Gastroesophageal sphincter (tissue), 4 donors: ENCODE data around the gene ATG2A. TPM values are rescaled to one million over a fixed set of nuclear protein-coding genes. Genes with fewer than 3 reads are reported as not detected.

Experiments used
- ATAC-seq: fragments of 150-250 bp; one replicate; pipeline ENCODE4 v1.9.1; 2016; ENCODE audit warnings: mild to moderate bottlenecking, moderate library complexity
- H3K27ac ChIP-seq, 4 donors: fragments of 200-600 bp; sonication (generic) in 3 of 4; 1 replicate in 3 of 4; 2 replicates in 1 of 4; pipeline ENCODE4 v1.5.1; 2016 to 2019
- H3K27me3 ChIP-seq: fragments of 200-600 bp; sonication (generic); one replicate; pipeline ENCODE4 v1.5.1; 2019
- H3K36me3 ChIP-seq, 2 donors: fragments of 200-600 bp; sonication (generic); one replicate each; pipeline ENCODE4 v1.5.1; 2019; ENCODE audit warnings: control low read depth in 1 of 2
- H3K4me1 ChIP-seq, 3 donors: fragments of 200-600 bp; sonication (generic); 1 replicate in 2 of 3; 2 replicates in 1 of 3; pipeline ENCODE4 v1.5.1; 2016 to 2019; ENCODE audit warnings: control low read depth in 2 of 3
- H3K4me3 ChIP-seq, 2 donors: fragments of 200-600 bp; sonication (generic); one replicate each; pipeline ENCODE4 v1.5.1; 2019; ENCODE audit warnings: mild to moderate bottlenecking in 1 of 2, moderate library complexity in 1 of 2
- H3K9me3 ChIP-seq, 3 donors: fragments of 200-600 bp; sonication (generic); one replicate each; pipeline ENCODE4 v1.5.1; 2017 to 2019; ENCODE audit warnings: control low read depth in 2 of 3
- CTCF ChIP-seq, 4 experiments: fragments of 200-600 bp in 2 of 4; fragments of 450-650 bp in 2 of 4; sonication (generic) in 1 of 4; IDR thresholded peaks; one replicate each; pipeline ENCODE4 v1.5.1; 2017 to 2019; ENCODE audit warnings: antibody characterized with exemption in 4 of 4, mild to moderate bottlenecking in 2 of 4, moderate library complexity in 2 of 4
- EP300 ChIP-seq: sonication (generic); formaldehyde crosslinking; IDR thresholded peaks from one replicate; pipeline ENCODE4 v1.6.1; 2017; ENCODE audit warnings: antibody characterized with exemption, mild to moderate bottlenecking
- POLR2A ChIP-seq, 2 donors: fragments of 450-650 bp; IDR thresholded peaks; one replicate each; pipeline ENCODE4 v1.6.1; 2017; ENCODE audit warnings: antibody characterized with exemption in 2 of 2, mild to moderate bottlenecking in 2 of 2, moderate library complexity in 1 of 2
- POLR2AphosphoS5 ChIP-seq: sonication (generic); formaldehyde crosslinking; IDR thresholded peaks from one replicate; pipeline ENCODE4 v1.6.1; 2017; ENCODE audit warnings: antibody characterized with exemption
- WGBS, 2 donors: methylation state at CpG; one replicate each; pipeline ENCODE4 v1.1.5; 2018; ENCODE audit warnings: low coverage in 1 of 2; 5-methylcytosine and 5-hydroxymethylcytosine counted together
- total RNA-seq, 4 donors: library from RNA; depleted of rRNA; stranded (reverse); fragments of >200 nt; gene quantifications; one replicate each; pipeline ENCODE4 v1.1.0, GENCODE V29; 2016

The ATG2A gene
- total RNA-seq, 4 donors from 2014 or later, result 18.8 to 27.2 (median 26.3) TPM

DNA sequence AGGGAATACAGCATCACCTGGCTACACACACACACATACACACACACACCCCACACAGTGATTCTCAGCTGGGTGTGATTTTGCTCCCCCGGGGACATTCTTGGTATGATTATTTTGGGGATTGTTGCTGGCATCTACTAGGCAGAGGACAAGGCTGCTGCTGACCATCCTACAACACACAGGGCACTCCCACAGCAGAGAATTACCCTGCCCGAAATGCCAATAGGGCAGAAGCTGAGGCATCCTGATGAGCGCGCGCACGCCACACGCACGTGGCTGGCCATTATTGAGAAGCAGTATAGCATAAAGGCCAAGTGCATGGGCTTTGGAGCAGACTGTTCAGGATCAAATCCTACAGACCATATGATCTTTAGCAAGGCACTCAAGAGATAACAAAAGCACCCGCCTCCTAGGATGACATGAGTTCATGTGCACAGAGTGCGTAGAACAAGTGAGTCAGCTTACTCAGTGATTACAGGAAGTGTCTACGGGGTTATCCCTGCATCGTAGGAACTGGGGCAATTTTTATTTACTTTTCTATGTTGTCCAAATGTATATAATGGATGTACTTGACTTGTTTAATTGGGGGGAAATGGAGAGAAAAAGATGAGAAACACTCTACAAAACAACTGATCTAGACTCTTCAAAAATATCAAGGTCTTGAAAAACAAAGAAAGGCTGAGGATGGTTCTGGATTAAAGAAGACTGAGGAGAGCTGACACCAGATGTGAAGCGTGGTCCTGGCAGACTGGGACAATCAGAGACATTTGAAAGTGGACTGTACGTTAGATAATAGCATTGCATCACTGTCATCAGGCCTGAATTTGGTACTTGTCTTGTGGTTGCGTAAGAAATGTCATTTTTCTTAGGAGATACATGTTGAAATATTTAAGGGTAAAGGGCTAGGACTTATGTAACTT is 31.4 kb downstream of the ATG2A start:
- Histone ChIP-seq H3K27me3 (no peaks in the 10 kb centered on the region), H3K27ac (no peak overlapping the region), H3K9me3 (no peaks in the 10 kb centered on the region), H3K36me3 (no peaks in the 10 kb centered on the region), H3K4me1 (peaks cover 0 to 21% (median 10%) of the 10 kb centered on the region in 3 donors), H3K4me3 (no peak overlapping the region)
- no peak for ATAC-seq
- WGBS, 2 donors, result 75 to 76% methylated on average over 7 to 10 of the region's 15 CpGs
- TF ChIP-seq POLR2AphosphoS5 (no peak), POLR2A (IDR thresholded peaks at IDR 0.05) (no peak), CTCF (IDR thresholded peaks at IDR 0.05) (no peak), EP300 (no peak)

DNA sequence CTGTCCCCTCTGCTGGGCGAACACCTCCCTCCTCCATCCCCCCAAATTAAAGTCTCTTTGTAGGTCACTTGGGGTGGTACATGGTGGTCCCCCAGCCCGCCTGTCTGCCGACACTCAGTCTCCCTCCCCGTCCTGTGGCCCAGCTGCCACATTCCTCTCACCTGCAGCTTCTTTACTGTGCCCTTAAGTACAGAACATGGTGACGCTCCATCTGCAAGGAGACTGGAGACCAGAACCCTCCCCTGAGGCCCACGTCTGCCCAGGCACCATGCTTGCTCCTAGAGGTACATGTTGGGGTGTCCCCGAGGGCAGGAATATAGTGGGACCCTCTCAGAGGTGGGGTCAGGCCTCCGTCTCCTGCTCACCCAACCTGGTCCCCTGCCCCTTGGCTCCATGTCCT is 33.0 kb downstream of the ATG2A start:
- WGBS, 2 donors, result 90% methylated on average over 3 of the region's 8 CpGs; no CpG with 5 or more reads in 1 of the 2 donors
- Histone ChIP-seq H3K27ac (no peak overlapping the region), H3K9me3 (no peaks in the 10 kb centered on the region), H3K4me1 (peaks cover 0 to 37% (median 17%) of the 10 kb centered on the region in 3 donors), H3K36me3 (no peaks in the 10 kb centered on the region), H3K27me3 (no peaks in the 10 kb centered on the region), H3K4me3 (no peak overlapping the region)
- no peak for ATAC-seq
- no peak for TF ChIP-seq POLR2AphosphoS5
- no peak for TF ChIP-seq CTCF (IDR thresholded peaks at IDR 0.05)
- TF ChIP-seq POLR2A (IDR thresholded peaks at IDR 0.05), result no peak
- no peak for TF ChIP-seq EP300

- peak overlapping the region in 1 of 4 donors; percentile 29 for H3K27ac ChIP-seq
- peaks cover 0 to 38% (median 17%) of the 10 kb centered on the region in 3 donors for H3K4me1 ChIP-seq
- no peak for ATAC-seq
- H3K27me3 ChIP-seq, result no peaks in the 10 kb centered on the region
- no peaks in the 10 kb centered on the region for H3K9me3 ChIP-seq
- H3K4me3 ChIP-seq, result no peak overlapping the region
- TF ChIP-seq EP300 (no peak), CTCF (IDR thresholded peaks at IDR 0.05) (no peak), POLR2AphosphoS5 (no peak), POLR2A (IDR thresholded peaks at IDR 0.05) (no peak)
- H3K36me3 ChIP-seq, result no peaks in the 10 kb centered on the region
- no CpG with 5 or more reads among the region's 5 CpGs for WGBS, 2 donors
Observed at GRCh38 chr11:64883575-64883974, 33.4 kb downstream of the ATG2A start.

GRCh38 chr11:64882243-64882642 is 34.8 kb downstream of the ATG2A start:
- Histone ChIP-seq H3K36me3 (no peaks in the 10 kb centered on the region), H3K4me1 (peaks cover 0 to 30% (median 7%) of the 10 kb centered on the region in 3 donors), H3K9me3 (no peaks in the 10 kb centered on the region), H3K4me3 (no peak overlapping the region), H3K27me3 (no peaks in the 10 kb centered on the region), H3K27ac (peak overlapping the region in 3 of 4 donors; percentile 44 to 59 (median 51))
- TF ChIP-seq POLR2AphosphoS5 (no peak), POLR2A (IDR thresholded peaks at IDR 0.05) (no peak), CTCF (IDR thresholded peaks at IDR 0.05) (no peak), EP300 (no peak)
- no peak for ATAC-seq
- WGBS, 2 donors, result 39 to 58% methylated on average over 2 to 3 of the region's 5 CpGs

DNA sequence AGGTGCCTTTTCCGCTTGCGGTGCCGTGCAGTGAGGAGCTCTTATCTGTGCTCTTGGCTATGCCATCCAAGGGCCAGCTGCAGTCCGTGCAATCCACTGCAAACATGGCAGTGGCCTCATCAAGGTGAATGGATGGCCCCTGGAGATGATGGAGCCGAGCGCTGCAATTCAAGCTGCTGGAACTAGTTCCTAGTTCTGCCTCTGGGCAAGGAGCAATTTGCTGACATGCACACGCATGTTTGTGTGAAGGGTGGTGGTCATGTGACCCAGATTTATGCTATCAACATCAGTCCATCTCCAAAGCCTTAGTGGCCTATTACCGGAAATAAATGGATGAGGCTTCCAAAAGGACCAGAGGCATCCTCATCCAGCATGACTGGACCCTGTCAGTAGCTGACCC is 35.5 kb downstream of the ATG2A start:
- Histone ChIP-seq H3K27me3 (no peaks in the 10 kb centered on the region), H3K9me3 (no peaks in the 10 kb centered on the region), H3K4me1 (peaks cover 0 to 36% (median 11%) of the 10 kb centered on the region in 3 donors), H3K27ac (peak overlapping the region in 1 of 4 donors; percentile 51), H3K4me3 (no peak overlapping the region), H3K36me3 (no peaks in the 10 kb centered on the region)
- ATAC-seq, result no peak
- TF ChIP-seq EP300, result no peak
- TF ChIP-seq CTCF (IDR thresholded peaks at IDR 0.05), result no peak
- no peak for TF ChIP-seq POLR2A (IDR thresholded peaks at IDR 0.05)
- TF ChIP-seq POLR2AphosphoS5, result no peak
- 82 to 93% methylated on average over 4 to 6 of the region's 8 CpGs for WGBS, 2 donors
